ENCODE measurements around the gene ARID5A. TPM values are rescaled to one million over a fixed set of nuclear protein-coding genes. Genes with fewer than 3 reads are reported as not detected.
A peak's percentile ranks its signal among the peaks of the same experiment; 100 is the strongest.

The ARID5A gene
- total RNA-seq, 4 donors from 2014 or later: 2.8 to 25.9 (median 5.7) TPM

- no peak for DNase-seq
- peaks cover 0 to 30% (median 0%) of the 10 kb centered on the region in 3 donors for H3K36me3 ChIP-seq
- H3K4me1 ChIP-seq: no peaks in the 10 kb centered on the region
- intact Hi-C loops (cut with DNase I): no loop called here
- WGBS, 2 donors: 63 to 78% methylated on average over 4 of the region's 4 CpGs
- no peaks in the 10 kb centered on the region for H3K27me3 ChIP-seq
- TF ChIP-seq CTCF (IDR thresholded peaks at IDR 0.05): no peak
- no peak for TF ChIP-seq POLR2A (IDR thresholded peaks at IDR 0.05)
- no peak overlapping the region for H3K27ac ChIP-seq
- no peak overlapping the region for H3K4me3 ChIP-seq
- no peaks in the 10 kb centered on the region for H3K9me3 ChIP-seq
Measured at GRCh38 chr2:96584017-96584416, 47.5 kb downstream of the ARID5A start.

GRCh38 chr2:96587843-96588242, 51.3 kb downstream of the ARID5A start:
- 76 to 83% methylated on average over 1 of the region's 1 CpG for WGBS, 2 donors
- no peaks in the 10 kb centered on the region for H3K4me1 ChIP-seq
- no peak for TF ChIP-seq CTCF (IDR thresholded peaks at IDR 0.05)
- TF ChIP-seq POLR2A (IDR thresholded peaks at IDR 0.05): no peak
- H3K27me3 ChIP-seq: no peaks in the 10 kb centered on the region
- no peak for DNase-seq
- H3K27ac ChIP-seq: no peak overlapping the region
- H3K9me3 ChIP-seq: no peaks in the 10 kb centered on the region
- peaks cover 0 to 52% (median 4%) of the 10 kb centered on the region in 3 donors for H3K36me3 ChIP-seq
- no peak overlapping the region for H3K4me3 ChIP-seq
- intact Hi-C loops (cut with DNase I): no loop called here

GRCh38 chr2:96591054-96591453, 54.5 kb downstream of the ARID5A start:
- no peak for DNase-seq
- no peaks in the 10 kb centered on the region for H3K27me3 ChIP-seq
- H3K9me3 ChIP-seq: no peaks in the 10 kb centered on the region
- peaks cover 0 to 3% (median 0%) of the 10 kb centered on the region in 3 donors for H3K4me1 ChIP-seq
- H3K4me3 ChIP-seq: no peak overlapping the region
- no peak overlapping the region for H3K27ac ChIP-seq
- peaks cover 9 to 65% (median 18%) of the 10 kb centered on the region in 3 donors for H3K36me3 ChIP-seq
- 55 to 64% methylated on average over 2 of the region's 2 CpGs for WGBS, 2 donors
- TF ChIP-seq POLR2A (IDR thresholded peaks at IDR 0.05): no peak
- TF ChIP-seq CTCF (IDR thresholded peaks at IDR 0.05): no peak
- intact Hi-C loops (cut with DNase I): no loop called here

- peaks cover 9 to 67% (median 22%) of the 10 kb centered on the region in 3 donors for H3K36me3 ChIP-seq
- H3K27ac ChIP-seq: no peak overlapping the region
- 92 to 100% methylated on average over 3 of the region's 3 CpGs for WGBS, 2 donors
- peaks cover 0 to 3% (median 0%) of the 10 kb centered on the region in 3 donors for H3K4me1 ChIP-seq
- TF ChIP-seq POLR2A (IDR thresholded peaks at IDR 0.05): no peak
- TF ChIP-seq CTCF (IDR thresholded peaks at IDR 0.05): no peak
- no peak for DNase-seq
- intact Hi-C loops (cut with DNase I): no loop called here
- no peaks in the 10 kb centered on the region for H3K27me3 ChIP-seq
- no peaks in the 10 kb centered on the region for H3K9me3 ChIP-seq
- H3K4me3 ChIP-seq: no peak overlapping the region
Measured at GRCh38 chr2:96591494-96591893, 54.9 kb downstream of the ARID5A start.

GRCh38 chr2:96594282-96594681, 57.7 kb downstream of the ARID5A start:
- no peaks in the 10 kb centered on the region for H3K9me3 ChIP-seq
- H3K36me3 ChIP-seq: peaks cover 9 to 86% (median 25%) of the 10 kb centered on the region in 3 donors
- WGBS, 2 donors: 78 to 86% methylated on average over 3 of the region's 3 CpGs

More at GRCh38 chr2:96594282-96594681, 57.7 kb downstream of the ARID5A start:
- TF ChIP-seq POLR2A (IDR thresholded peaks at IDR 0.05): no peak
- TF ChIP-seq CTCF (IDR thresholded peaks at IDR 0.05): no peak
- DNase-seq: no peak
- no peaks in the 10 kb centered on the region for H3K27me3 ChIP-seq
- peaks cover 0 to 14% (median 0%) of the 10 kb centered on the region in 3 donors for H3K4me1 ChIP-seq
- no peak overlapping the region for H3K4me3 ChIP-seq
- intact Hi-C loops (cut with DNase I): no loop called here
- H3K27ac ChIP-seq: peak overlapping the region in 1 of 4 donors; percentile 5
